Measurements from ENCODE around the gene BMPR1B.
"Not testable (repeated sequence)": the region's sequence is repeated elsewhere in the genome, so short reads cannot be mapped to it uniquely, and the experiment has no call there.

Gene BMPR1B

GRCh38 chr4:94763005-94763404 is 5.2 kb downstream of the BMPR1B start:
- DNase-seq (ENCODE audit: low spot score) = no peak

GRCh38 chr4:94763500-94763899 is 5.7 kb downstream of the BMPR1B start:
- no peak for DNase-seq (ENCODE audit: low spot score)

GRCh38 chr4:94764069-94764468 is 6.3 kb downstream of the BMPR1B start:
- DNase-seq (ENCODE audit: low spot score) = no peak

- DNase-seq (ENCODE audit: low spot score) = no peak
These were observed 7.4 kb downstream of the BMPR1B start for GRCh38 chr4:94765174-94765573.

GRCh38 chr4:94765648-94766047 is 7.9 kb downstream of the BMPR1B start:
- DNase-seq (ENCODE audit: low spot score) = no peak

GRCh38 chr4:94766856-94767255 is 9.1 kb downstream of the BMPR1B start:
- peak; percentile 15 for DNase-seq (ENCODE audit: low spot score)

GRCh38 chr4:94767446-94767845 is 9.7 kb downstream of the BMPR1B start:
- no peak for DNase-seq (ENCODE audit: low spot score)

- DNase-seq (ENCODE audit: low spot score) = no peak
These were observed 25.0 kb downstream of the BMPR1B start for GRCh38 chr4:94782707-94783106.

GRCh38 chr4:94791701-94792100 is 33.9 kb downstream of the BMPR1B start:
- no peak for DNase-seq (ENCODE audit: low spot score)

GRCh38 chr4:94798808-94799207 is 41.1 kb downstream of the BMPR1B start:
- peak; percentile 13 for DNase-seq (ENCODE audit: low spot score)

GRCh38 chr4:94801016-94801415 is 43.3 kb downstream of the BMPR1B start:
- DNase-seq (ENCODE audit: low spot score) = no peak

GRCh38 chr4:94802091-94802490 is 44.3 kb downstream of the BMPR1B start:
- DNase-seq (ENCODE audit: low spot score) = no peak

- peak; percentile 14 for DNase-seq (ENCODE audit: low spot score)
These were observed 45.4 kb downstream of the BMPR1B start for GRCh38 chr4:94803181-94803580.

GRCh38 chr4:94804650-94805049 is 46.9 kb downstream of the BMPR1B start:
- no peak for DNase-seq (ENCODE audit: low spot score)

- DNase-seq (ENCODE audit: low spot score) = no peak
These were observed 48.6 kb downstream of the BMPR1B start for GRCh38 chr4:94806376-94806775.

GRCh38 chr4:94811643-94812042 is 53.9 kb downstream of the BMPR1B start:
- no peak for DNase-seq (ENCODE audit: low spot score)

GRCh38 chr4:94813221-94813620 is 55.5 kb downstream of the BMPR1B start:
- no peak for DNase-seq (ENCODE audit: low spot score)

- DNase-seq (ENCODE audit: low spot score) = no peak
These were observed 56.5 kb downstream of the BMPR1B start for GRCh38 chr4:94814237-94814636.

GRCh38 chr4:94819371-94820168 is 61.8 kb downstream of the BMPR1B start:
- no peak for DNase-seq (ENCODE audit: low spot score)

- DNase-seq (ENCODE audit: low spot score) = no peak
These were observed 68.5 kb downstream of the BMPR1B start for GRCh38 chr4:94826206-94826605.

- peak; percentile 62 for DNase-seq (ENCODE audit: low spot score)
These were observed 69.8 kb downstream of the BMPR1B start for GRCh38 chr4:94827481-94828110.

GRCh38 chr4:94828882-94829281 is 71.1 kb downstream of the BMPR1B start:
- DNase-seq (ENCODE audit: low spot score) = no peak

GRCh38 chr4:94831607-94832006 is 73.9 kb downstream of the BMPR1B start:
- DNase-seq (ENCODE audit: low spot score) = no peak

GRCh38 chr4:94832329-94832728 is 74.6 kb downstream of the BMPR1B start:
- not testable (repeated sequence) for DNase-seq (ENCODE audit: low spot score)
